Mesenchymal stem cell (in vitro differentiated cells and primary cell): ENCODE measurements around the gene BCL2L11.

Source experiments
- DNase-seq: peaks from one replicate; pipeline ENCODE4 v3.0.0-alpha.2; 2013
- H2AFZ ChIP-seq: one replicate; pipeline ENCODE4 v1.6.1; 2013; ENCODE audit warnings: low read depth, mild to moderate bottlenecking, control low read depth, inconsistent platforms, low read length, moderate library complexity
- H2AK5ac ChIP-seq: 2 replicates; pipeline ENCODE4 v1.6.1; 2013; ENCODE audit warnings: low read length, moderate library complexity, mild to moderate bottlenecking, inconsistent platforms; ENCODE audit not compliant: severe bottlenecking
- H2BK120ac ChIP-seq: one replicate; pipeline ENCODE4 v1.6.1; 2013; ENCODE audit warnings: low read depth, mild to moderate bottlenecking, inconsistent platforms, low read length, moderate library complexity
- H2BK12ac ChIP-seq, 2 experiments: one replicate each; pipeline ENCODE4 v1.6.1; 2013; ENCODE audit warnings: inconsistent platforms in 2 of 2, low read length in 2 of 2, mild to moderate bottlenecking in 2 of 2, moderate library complexity in 2 of 2, control low read depth in 1 of 2
- H2BK15ac ChIP-seq: one replicate; pipeline ENCODE4 v1.6.1; 2013; ENCODE audit warnings: mild to moderate bottlenecking, low read depth, inconsistent platforms; ENCODE audit not compliant: poor library complexity, severe bottlenecking
- H2BK5ac ChIP-seq: 2 replicates; pipeline ENCODE4 v1.6.1; 2013; ENCODE audit warnings: low read depth, mild to moderate bottlenecking, low read length, control low read depth, inconsistent platforms; ENCODE audit not compliant: poor library complexity, severe bottlenecking
- H3K14ac ChIP-seq, 2 experiments: one replicate each; pipeline ENCODE4 v1.6.1; 2013; ENCODE audit warnings: inconsistent platforms in 2 of 2, low read length in 2 of 2, control low read depth in 1 of 2, mild to moderate bottlenecking in 1 of 2, moderate library complexity in 1 of 2
- H3K18ac ChIP-seq, 2 experiments: one replicate each; pipeline ENCODE4 v1.6.1; 2013; ENCODE audit warnings: inconsistent platforms in 2 of 2, low read length in 2 of 2, control low read depth in 1 of 2, low read depth in 1 of 2, mild to moderate bottlenecking in 1 of 2
- H3K23ac ChIP-seq, 2 experiments: one replicate each; pipeline ENCODE4 v1.6.1; 2013; ENCODE audit warnings: inconsistent platforms in 2 of 2, low read length in 2 of 2, mild to moderate bottlenecking in 2 of 2, moderate library complexity in 2 of 2, control low read depth in 1 of 2
- H3K27ac ChIP-seq: 2 replicates; pipeline ENCODE4 v1.5.1; 2013; ENCODE audit warnings: mild to moderate bottlenecking, moderate library complexity, low read length, control low read depth, inconsistent platforms; ENCODE audit not compliant: poor library complexity, severe bottlenecking
- H3K27me3 ChIP-seq, 2 experiments: 2 replicates each; pipeline versions ENCODE4 v1.6.1 to v1.7.0; 2013; ENCODE audit warnings: low read length in 2 of 2, mild to moderate bottlenecking in 2 of 2, moderate library complexity in 2 of 2, control low read depth in 1 of 2, inconsistent platforms in 1 of 2; ENCODE audit not compliant: control insufficient read depth in 1 of 2, insufficient read depth in 1 of 2
- H3K36me3 ChIP-seq, 2 experiments: 2 replicates each; pipeline versions ENCODE4 v1.6.1 to v1.7.0; 2013; ENCODE audit warnings: low read length in 2 of 2, control low read depth in 1 of 2, inconsistent platforms in 1 of 2, low read depth in 1 of 2, mild to moderate bottlenecking in 1 of 2; ENCODE audit not compliant: insufficient read depth in 2 of 2, control insufficient read depth in 1 of 2
- H3K4ac ChIP-seq, 2 experiments: one replicate each; pipeline ENCODE4 v1.6.1; 2013; ENCODE audit warnings: inconsistent platforms in 2 of 2, low read length in 2 of 2, mild to moderate bottlenecking in 2 of 2, moderate library complexity in 2 of 2, control low read depth in 1 of 2, low read depth in 1 of 2
- H3K4me1 ChIP-seq: 2 replicates; pipeline ENCODE4 v1.6.1; 2013; ENCODE audit warnings: low read depth, low read length, control low read depth; ENCODE audit not compliant: control insufficient read depth, insufficient read depth
- H3K4me2 ChIP-seq: 2 replicates; pipeline ENCODE4 v1.6.1; 2013; ENCODE audit warnings: low read length, mild to moderate bottlenecking, inconsistent platforms; ENCODE audit not compliant: poor library complexity, severe bottlenecking
- H3K4me3 ChIP-seq, 2 experiments: 2 replicates each; pipeline versions ENCODE4 v1.5.1 to v1.7.0; 2013; ENCODE audit warnings: low read length in 2 of 2, mild to moderate bottlenecking in 2 of 2, control low read depth in 1 of 2, low read depth in 1 of 2; ENCODE audit not compliant: insufficient read depth in 1 of 2
- H3K79me1 ChIP-seq: replicated peaks from 2 replicates; pipeline ENCODE4 v1.6.1; 2013; ENCODE audit warnings: mild to moderate bottlenecking, control low read depth, low read length, inconsistent platforms; ENCODE audit not compliant: poor library complexity, severe bottlenecking
- H3K9ac ChIP-seq: 2 replicates; pipeline ENCODE4 v1.7.0; 2013; ENCODE audit warnings: mild to moderate bottlenecking, low read length, moderate library complexity
- H3K9me3 ChIP-seq: 2 replicates; pipeline ENCODE4 v1.7.0; 2013; ENCODE audit warnings: mild to moderate bottlenecking, low read length; ENCODE audit not compliant: control insufficient read depth
- H4K8ac ChIP-seq: one replicate; pipeline ENCODE4 v1.6.1; 2013; ENCODE audit warnings: inconsistent platforms, mild to moderate bottlenecking, low read length, moderate library complexity
- H4K91ac ChIP-seq: one replicate; pipeline ENCODE4 v1.6.1; 2013; ENCODE audit warnings: mild to moderate bottlenecking, low read length, inconsistent platforms
- WGBS: methylation state at CpG from one replicate; pipeline ENCODE4 v1.1.7; 2013; ENCODE audit warnings: mixed read lengths; 5-methylcytosine and 5-hydroxymethylcytosine counted together

Gene BCL2L11

GRCh38 chr2:111192776-111193368 is 72.2 kb downstream of the BCL2L11 start:
- Histone ChIP-seq H3K27me3 (no peaks in the 10 kb centered on the region), H4K91ac (no peak overlapping the region), H3K4me2 (no peak overlapping the region), H3K23ac (no peak overlapping the region), H3K14ac (no peak overlapping the region), H2BK12ac (no peak overlapping the region), H2AFZ (no peak overlapping the region), H3K9ac (no peak overlapping the region), H3K4me3 (no peak overlapping the region), H2BK120ac (no peak overlapping the region), H2BK5ac (no peak overlapping the region), H3K27ac (no peak overlapping the region), H4K8ac (no peak overlapping the region), H3K4me1 (peaks cover 8% of the 10 kb centered on the region), H3K4ac (no peak overlapping the region), H3K18ac (no peak overlapping the region), H2AK5ac (no peak overlapping the region), H2BK15ac (no peak overlapping the region), H3K79me1 (peaks cover 2% of the 10 kb centered on the region), H3K9me3 (no peaks in the 10 kb centered on the region), H3K36me3 (no peaks in the 10 kb centered on the region)
- DNase-seq: no peak
- WGBS: no CpG with 5 or more reads among the region's 1 CpG

GRCh38 chr2:111194835-111195621 is 74.3 kb downstream of the BCL2L11 start:
- H3K79me1 ChIP-seq: peaks cover 2% of the 10 kb centered on the region
- H2BK5ac ChIP-seq: no peak overlapping the region
- H2AFZ ChIP-seq: no peak overlapping the region
- no peak overlapping the region for H4K8ac ChIP-seq
- no peak overlapping the region for H2BK120ac ChIP-seq
- H3K4me3 ChIP-seq: no peak overlapping the region
- no peak overlapping the region for H3K23ac ChIP-seq
- no peaks in the 10 kb centered on the region for H3K27me3 ChIP-seq
- H3K18ac ChIP-seq: no peak overlapping the region
- H2BK15ac ChIP-seq: no peak overlapping the region
- H3K36me3 ChIP-seq: no peaks in the 10 kb centered on the region
- no peak overlapping the region for H3K14ac ChIP-seq
- H4K91ac ChIP-seq: no peak overlapping the region
- 87% methylated on average over 7 of the region's 8 CpGs for WGBS
- H2BK12ac ChIP-seq: no peak overlapping the region
- H3K4me1 ChIP-seq: peaks cover 8% of the 10 kb centered on the region
- DNase-seq: no peak
- no peak overlapping the region for H3K27ac ChIP-seq
- H3K4me2 ChIP-seq: no peak overlapping the region
- H3K9ac ChIP-seq: no peak overlapping the region
- no peak overlapping the region for H3K4ac ChIP-seq
- peak overlapping the region; percentile 57 for H2AK5ac ChIP-seq
- no peaks in the 10 kb centered on the region for H3K9me3 ChIP-seq

GRCh38 chr2:111196435-111196834 is 75.7 kb downstream of the BCL2L11 start:
- Histone ChIP-seq H3K27me3 (no peaks in the 10 kb centered on the region), H2BK5ac (no peak overlapping the region), H4K91ac (no peak overlapping the region), H3K18ac (no peak overlapping the region), H2BK12ac (no peak overlapping the region), H3K4me1 (peaks cover 11% of the 10 kb centered on the region), H3K4ac (no peak overlapping the region), H2BK15ac (no peak overlapping the region), H3K36me3 (peaks cover 0 to 5% of the 10 kb centered on the region in 2 experiments), H3K4me2 (no peak overlapping the region), H3K23ac (no peak overlapping the region), H3K9ac (no peak overlapping the region), H3K4me3 (no peak overlapping the region), H2BK120ac (no peak overlapping the region), H2AK5ac (no peak overlapping the region), H2AFZ (no peak overlapping the region), H3K27ac (no peak overlapping the region), H3K79me1 (peaks cover 2% of the 10 kb centered on the region), H3K14ac (no peak overlapping the region), H3K9me3 (no peaks in the 10 kb centered on the region), H4K8ac (no peak overlapping the region)
- no peak for DNase-seq
- 94% methylated on average over 7 of the region's 7 CpGs for WGBS

GRCh38 chr2:111198701-111199100 is 78.0 kb downstream of the BCL2L11 start:
- Histone ChIP-seq H3K79me1 (peaks cover 2% of the 10 kb centered on the region), H2AK5ac (no peak overlapping the region), H3K4me2 (no peak overlapping the region), H2AFZ (no peak overlapping the region), H3K27me3 (no peaks in the 10 kb centered on the region), H3K27ac (no peak overlapping the region), H4K8ac (no peak overlapping the region), H3K14ac (no peak overlapping the region), H3K4ac (no peak overlapping the region), H3K36me3 (peaks cover 0 to 5% of the 10 kb centered on the region in 2 experiments), H3K9ac (no peak overlapping the region), H3K18ac (no peak overlapping the region), H3K9me3 (no peaks in the 10 kb centered on the region), H4K91ac (no peak overlapping the region), H2BK5ac (no peak overlapping the region), H2BK120ac (no peak overlapping the region), H3K23ac (no peak overlapping the region), H3K4me3 (no peak overlapping the region), H2BK12ac (no peak overlapping the region), H3K4me1 (peaks cover 13% of the 10 kb centered on the region), H2BK15ac (no peak overlapping the region)
- no peak for DNase-seq
- 84% methylated on average over 8 of the region's 9 CpGs for WGBS
